IPS-18a (cell line): Measurements from ENCODE around the gene CNKSR3.

Source experiments
- H3K27ac ChIP-seq: one replicate; pipeline ENCODE4 v1.5.1; 2013; ENCODE audit warnings: low read length
- H3K27me3 ChIP-seq: one replicate; pipeline ENCODE4 v1.6.1; 2013; ENCODE audit warnings: mild to moderate bottlenecking, low read length; ENCODE audit not compliant: control insufficient read depth, insufficient read depth
- H3K36me3 ChIP-seq: one replicate; pipeline ENCODE4 v1.6.1; 2013; ENCODE audit warnings: low read depth, low read length; ENCODE audit not compliant: control insufficient read depth
- H3K4me1 ChIP-seq: one replicate; pipeline ENCODE4 v1.6.1; 2013; ENCODE audit warnings: low read depth, low read length; ENCODE audit not compliant: control insufficient read depth
- H3K4me3 ChIP-seq: one replicate; pipeline ENCODE4 v1.5.1; 2013; ENCODE audit warnings: low read length
- H3K9ac ChIP-seq: one replicate; pipeline ENCODE4 v1.6.1; 2013; ENCODE audit warnings: mild to moderate bottlenecking, low read length, moderate library complexity
- H3K9me3 ChIP-seq: one replicate; pipeline ENCODE4 v1.6.1; 2013; ENCODE audit warnings: low read depth, low read length; ENCODE audit not compliant: control insufficient read depth

CNKSR3 gene

GRCh38 chr6:154500769-154501577, 9.5 kb downstream of the CNKSR3 start:
- Histone ChIP-seq H3K27ac (no peak overlapping the region), H3K9me3 (no peaks in the 10 kb centered on the region), H3K36me3 (no peaks in the 10 kb centered on the region), H3K27me3 (no peaks in the 10 kb centered on the region), H3K4me3 (no peak overlapping the region), H3K9ac (no peak overlapping the region), H3K4me1 (peaks cover 22% of the 10 kb centered on the region)

DNA sequence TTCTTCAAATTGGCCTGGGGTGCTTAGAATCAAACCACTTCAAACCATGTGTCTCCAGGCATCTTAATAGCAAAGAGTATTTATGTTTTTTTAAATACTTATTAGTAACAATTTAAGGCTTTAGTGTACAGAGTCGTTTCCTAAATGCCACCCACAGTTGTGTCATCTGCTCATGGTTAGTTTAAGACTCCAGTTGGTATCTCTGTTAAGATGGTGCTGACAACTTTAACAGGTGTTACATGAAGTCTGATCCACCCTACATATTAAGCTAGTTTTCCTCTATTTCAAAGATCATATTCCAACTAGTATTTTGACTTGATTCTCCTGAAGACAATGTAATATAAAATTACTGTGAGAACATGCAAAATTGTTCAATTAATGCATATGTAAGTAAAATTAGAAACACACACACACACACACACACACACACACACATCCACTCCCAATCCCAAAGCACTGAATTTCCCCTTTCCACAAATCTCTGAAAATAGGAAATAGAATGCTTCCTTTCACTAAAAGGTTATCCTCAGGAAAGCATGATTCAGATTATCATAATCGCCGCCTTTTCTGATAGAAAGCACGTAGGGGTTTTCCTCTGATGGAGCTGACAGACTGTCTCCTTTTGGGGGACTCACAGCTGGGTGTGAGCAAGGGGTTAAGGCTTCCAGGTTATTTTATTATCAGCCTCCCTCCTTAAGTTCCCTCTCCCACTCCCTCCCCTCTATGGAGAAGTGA, 10.5 kb downstream of the CNKSR3 start:
- peaks cover 22% of the 10 kb centered on the region for H3K4me1 ChIP-seq

GRCh38 chr6:154498340-154498934, 12.0 kb downstream of the CNKSR3 start:
- no peak overlapping the region for H3K27ac ChIP-seq
- H3K9ac ChIP-seq = no peak overlapping the region
- H3K36me3 ChIP-seq = no peaks in the 10 kb centered on the region
- peaks cover 16% of the 10 kb centered on the region for H3K4me1 ChIP-seq
- H3K4me3 ChIP-seq = no peak overlapping the region
- H3K27me3 ChIP-seq = no peaks in the 10 kb centered on the region
- H3K9me3 ChIP-seq = no peaks in the 10 kb centered on the region

More for the DNA sequence above, 10.5 kb downstream of the CNKSR3 start:
- Histone ChIP-seq H3K4me3 (no peak overlapping the region), H3K9ac (no peak overlapping the region), H3K27me3 (no peaks in the 10 kb centered on the region), H3K36me3 (no peaks in the 10 kb centered on the region), H3K9me3 (no peaks in the 10 kb centered on the region), H3K27ac (no peak overlapping the region)

GRCh38 chr6:154496793-154497517, 13.5 kb downstream of the CNKSR3 start:
- Histone ChIP-seq H3K9me3 (no peaks in the 10 kb centered on the region), H3K4me1 (peaks cover 16% of the 10 kb centered on the region), H3K27me3 (no peaks in the 10 kb centered on the region), H3K27ac (no peak overlapping the region), H3K4me3 (no peak overlapping the region), H3K9ac (no peak overlapping the region), H3K36me3 (no peaks in the 10 kb centered on the region)

GRCh38 chr6:154496186-154496585, 14.3 kb downstream of the CNKSR3 start:
- no peaks in the 10 kb centered on the region for H3K9me3 ChIP-seq
- no peaks in the 10 kb centered on the region for H3K27me3 ChIP-seq
- H3K9ac ChIP-seq = no peak overlapping the region
- no peak overlapping the region for H3K27ac ChIP-seq
- no peak overlapping the region for H3K4me3 ChIP-seq
- H3K36me3 ChIP-seq = no peaks in the 10 kb centered on the region
- peaks cover 16% of the 10 kb centered on the region for H3K4me1 ChIP-seq

- H3K4me3 ChIP-seq = no peak overlapping the region
- H3K27me3 ChIP-seq = no peaks in the 10 kb centered on the region
- no peak overlapping the region for H3K27ac ChIP-seq
These were observed 15.7 kb downstream of the CNKSR3 start for GRCh38 chr6:154494592-154495311.

GRCh38 chr6:154491567-154492470, 18.7 kb downstream of the CNKSR3 start:
- Histone ChIP-seq H3K4me3 (no peak overlapping the region), H3K36me3 (no peaks in the 10 kb centered on the region), H3K4me1 (no peaks in the 10 kb centered on the region), H3K9ac (no peak overlapping the region), H3K9me3 (no peaks in the 10 kb centered on the region), H3K27ac (no peak overlapping the region), H3K27me3 (no peaks in the 10 kb centered on the region)

More at GRCh38 chr6:154494592-154495311, 15.7 kb downstream of the CNKSR3 start:
- no peak overlapping the region for H3K9ac ChIP-seq
- peaks cover 10% of the 10 kb centered on the region for H3K4me1 ChIP-seq
- no peaks in the 10 kb centered on the region for H3K36me3 ChIP-seq
- H3K9me3 ChIP-seq = no peaks in the 10 kb centered on the region

GRCh38 chr6:154489822-154490221, 20.7 kb downstream of the CNKSR3 start:
- Histone ChIP-seq H3K4me1 (no peaks in the 10 kb centered on the region), H3K4me3 (no peak overlapping the region), H3K27ac (no peak overlapping the region), H3K9me3 (no peaks in the 10 kb centered on the region), H3K27me3 (no peaks in the 10 kb centered on the region), H3K9ac (no peak overlapping the region), H3K36me3 (no peaks in the 10 kb centered on the region)

DNA sequence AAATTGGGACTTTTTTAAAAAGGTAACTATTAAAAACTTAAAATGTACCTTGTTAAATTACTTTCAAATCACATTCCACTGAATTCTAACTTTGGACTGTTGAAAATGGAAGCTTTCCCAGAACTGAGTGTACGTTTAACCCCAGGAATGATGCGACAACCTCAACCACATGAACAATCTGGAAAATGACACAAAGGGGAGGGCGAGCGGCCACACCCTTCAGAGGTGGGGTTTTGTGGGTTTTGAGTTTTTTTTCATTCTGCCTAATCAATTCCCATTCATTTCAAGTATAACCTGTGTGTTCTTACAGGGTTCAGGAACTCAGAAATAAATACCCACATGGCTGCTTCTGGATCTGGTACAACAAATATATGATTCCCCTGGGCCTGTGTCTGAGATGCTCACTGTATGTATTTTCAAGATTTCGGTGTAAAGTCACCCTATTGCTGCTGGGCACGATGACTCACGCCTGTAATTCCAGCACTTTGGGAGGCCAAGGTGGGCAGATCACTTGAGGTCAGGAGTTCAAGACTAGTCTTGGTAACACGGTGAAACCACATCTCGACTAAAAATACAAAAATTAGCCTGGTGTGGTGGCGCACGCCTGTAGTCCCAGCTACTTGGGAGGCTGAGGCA, 21.6 kb downstream of the CNKSR3 start:
- no peak overlapping the region for H3K4me3 ChIP-seq
- H3K9ac ChIP-seq = no peak overlapping the region
- H3K36me3 ChIP-seq = no peaks in the 10 kb centered on the region
- no peaks in the 10 kb centered on the region for H3K27me3 ChIP-seq
- no peaks in the 10 kb centered on the region for H3K9me3 ChIP-seq
- no peak overlapping the region for H3K27ac ChIP-seq
- H3K4me1 ChIP-seq = no peaks in the 10 kb centered on the region

DNA sequence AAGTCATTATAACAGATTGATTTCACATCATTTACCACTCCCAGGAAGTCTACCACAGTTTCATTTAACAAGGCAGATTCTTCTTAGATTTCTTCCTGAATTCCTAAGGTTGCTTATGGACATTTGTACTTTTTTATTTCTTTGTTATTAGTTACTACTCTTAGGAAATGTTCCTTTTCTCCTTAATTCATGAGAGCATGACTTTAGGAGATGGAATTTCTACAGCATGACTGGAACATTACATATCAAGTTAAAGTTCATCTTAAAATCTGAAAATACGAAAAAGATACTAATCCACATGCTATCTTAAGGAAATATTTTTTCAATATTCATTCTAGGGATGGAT, 22.3 kb downstream of the CNKSR3 start:
- H3K9ac ChIP-seq = no peak overlapping the region
- H3K4me1 ChIP-seq = no peaks in the 10 kb centered on the region
- H3K27me3 ChIP-seq = no peaks in the 10 kb centered on the region
- H3K27ac ChIP-seq = no peak overlapping the region
- H3K9me3 ChIP-seq = no peaks in the 10 kb centered on the region
- H3K4me3 ChIP-seq = no peak overlapping the region
- no peaks in the 10 kb centered on the region for H3K36me3 ChIP-seq
